ENCODE results near the gene C17orf75.

C17orf75 gene

DNA sequence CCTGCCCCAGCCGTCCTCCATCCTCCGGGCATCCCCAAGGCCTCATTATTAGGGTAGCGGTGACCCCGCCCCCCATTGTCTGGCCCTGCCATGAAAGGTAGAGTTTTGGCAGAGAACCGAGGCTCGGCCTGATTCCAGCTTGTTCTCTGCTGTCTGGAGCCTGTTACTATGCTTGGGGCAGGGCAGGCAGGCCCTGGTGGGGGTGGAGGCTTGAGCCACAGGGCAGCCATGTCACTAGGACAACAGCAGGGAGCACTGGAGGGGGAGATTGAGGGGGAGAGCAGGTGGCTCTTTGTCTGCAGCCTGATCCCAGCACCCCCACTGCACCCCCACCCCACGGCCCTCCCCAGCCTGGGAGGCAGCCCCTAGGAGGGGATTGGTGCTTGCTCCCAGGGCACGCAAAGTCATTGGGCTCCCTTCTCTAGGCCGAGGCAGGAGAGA, 60.9 kb downstream of the C17orf75 start:
- intact Hi-C loops (cut with DNase I) = no loop called here

DNA sequence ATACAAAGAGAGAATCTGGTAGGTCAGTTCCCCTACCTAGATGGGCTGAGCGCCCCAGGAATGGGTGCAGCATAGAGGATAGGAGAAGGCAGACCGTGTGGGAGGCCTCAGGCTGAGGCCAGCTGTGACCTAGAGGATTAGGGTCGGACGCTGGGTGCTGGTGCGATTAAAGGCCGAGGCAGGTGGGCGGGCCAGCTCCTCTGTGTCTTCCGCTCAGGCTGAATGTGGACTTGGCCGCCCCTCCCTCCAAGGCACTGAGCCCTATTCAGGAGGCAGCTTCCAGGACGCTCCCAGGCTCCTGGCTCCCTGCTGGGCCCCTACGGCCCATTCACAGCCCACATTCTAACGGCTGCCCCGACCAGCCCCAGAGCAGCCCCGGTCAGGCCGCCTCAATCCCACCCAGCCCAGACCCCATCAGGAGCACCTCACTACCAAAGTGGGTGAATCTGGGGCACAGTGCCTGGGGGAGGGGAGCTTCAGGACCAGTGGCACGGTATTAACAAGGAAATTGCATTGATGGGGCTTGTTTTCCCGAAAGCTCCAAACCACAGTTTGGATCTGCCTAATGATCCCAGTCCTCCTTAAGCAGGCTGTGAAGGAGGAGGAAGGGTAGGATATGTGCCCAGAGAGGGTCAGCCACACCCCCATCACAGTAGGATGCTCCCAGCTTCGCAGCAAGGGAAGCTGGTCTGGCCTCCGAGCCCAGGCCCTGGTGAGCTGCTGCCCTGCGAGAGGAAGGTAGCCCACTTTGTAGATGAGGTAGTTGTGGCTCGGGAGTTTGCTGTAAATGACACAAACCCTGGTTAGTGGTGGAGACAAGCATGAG, 61.9 kb downstream of the C17orf75 start:
- intact Hi-C loops (cut with DNase I) = no loop called here
- DNase-seq = no peak

More for the DNA sequence above, 60.9 kb downstream of the C17orf75 start:
- peak in 1 of 10 donors; percentile 45 for DNase-seq

DNA sequence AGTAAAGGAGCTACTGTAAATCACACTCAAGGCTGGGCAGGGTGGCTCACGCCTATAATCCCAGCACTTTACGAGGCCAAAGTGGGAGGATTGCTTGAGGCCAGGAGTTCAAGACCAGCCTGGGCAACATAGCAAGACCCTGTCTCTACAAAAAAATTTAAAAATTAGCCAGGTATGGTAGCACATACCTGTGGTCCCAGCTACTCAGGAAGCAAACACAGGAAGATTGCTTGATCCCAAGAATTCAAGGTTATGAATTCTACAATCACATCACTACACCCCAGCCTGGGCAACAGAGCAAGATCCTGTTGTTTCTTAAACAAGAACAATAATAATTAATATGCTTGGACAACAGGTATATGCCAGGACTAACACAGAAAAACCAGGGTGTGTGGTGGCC, 63.2 kb downstream of the C17orf75 start:
- no peak for DNase-seq
- intact Hi-C loops (cut with DNase I) = no loop called here
